NCI-H446 treated with DMSO at 0.1 percent for 48 hours (cell line): ENCODE measurements around the gene FZD8.

Experiments used
- DNase-seq: peaks from one replicate; lab custom pipeline; 2025; lab: John Stamatoyannopoulos, UW

FZD8 gene

DNA sequence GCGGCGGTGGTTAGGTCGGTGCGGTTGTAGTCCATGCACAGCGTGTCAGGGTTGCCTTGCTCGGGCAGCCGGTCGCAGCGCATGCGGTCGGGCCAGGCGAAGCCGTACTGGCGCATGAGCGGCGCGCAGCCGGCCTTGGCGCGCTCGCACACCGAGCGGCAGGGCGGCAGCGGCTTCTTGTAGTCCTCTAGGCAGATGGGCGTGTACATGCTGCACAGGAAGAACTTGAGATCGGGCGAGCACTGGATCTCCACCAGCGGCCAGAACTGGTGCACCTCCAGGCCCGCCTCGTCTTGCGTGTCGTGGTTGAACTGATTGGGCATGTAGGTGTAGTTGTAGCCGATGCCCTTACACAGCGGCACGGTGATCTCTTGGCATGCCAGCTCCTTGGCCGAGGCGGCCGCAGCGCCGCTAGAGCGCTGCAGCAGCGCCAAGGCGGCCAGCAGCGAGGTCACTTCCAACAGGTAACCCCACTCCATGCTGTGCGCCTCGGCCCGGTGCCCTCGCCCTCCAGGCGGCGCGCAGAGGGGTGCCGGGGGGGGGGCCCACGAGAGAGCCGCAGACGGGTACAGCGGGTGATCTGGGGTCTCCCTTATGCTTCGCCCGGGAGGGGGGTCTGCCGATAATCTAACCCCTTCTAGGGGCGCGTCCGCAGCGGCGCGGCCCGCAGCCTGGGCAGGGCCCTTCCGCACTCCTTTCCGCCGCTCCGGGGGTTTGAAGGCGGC lies 983 bp downstream of the FZD8 start:
- DNase-seq: peak; percentile 56

DNA sequence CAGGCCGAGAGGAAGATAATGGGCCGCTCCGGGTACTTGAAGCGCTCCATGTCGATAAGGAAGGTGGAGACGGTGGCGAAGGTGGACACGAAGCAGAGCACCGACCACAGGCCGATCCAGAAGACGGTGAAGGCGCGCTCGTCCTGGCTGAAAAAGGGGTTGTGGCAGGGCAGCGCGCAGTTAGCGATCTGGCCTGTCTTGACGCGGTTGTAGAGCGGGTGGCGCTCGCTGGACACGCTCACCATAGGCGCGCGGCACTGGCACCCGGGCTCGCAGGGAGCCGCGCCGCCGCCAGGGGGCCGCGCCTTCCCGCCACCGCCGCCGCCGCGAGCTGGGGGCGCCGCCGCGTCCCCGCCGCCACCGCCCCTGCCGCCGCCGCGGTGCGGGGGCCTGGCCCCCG lies 1.6 kb downstream of the FZD8 start:
- DNase-seq: peak; percentile 20

DNA sequence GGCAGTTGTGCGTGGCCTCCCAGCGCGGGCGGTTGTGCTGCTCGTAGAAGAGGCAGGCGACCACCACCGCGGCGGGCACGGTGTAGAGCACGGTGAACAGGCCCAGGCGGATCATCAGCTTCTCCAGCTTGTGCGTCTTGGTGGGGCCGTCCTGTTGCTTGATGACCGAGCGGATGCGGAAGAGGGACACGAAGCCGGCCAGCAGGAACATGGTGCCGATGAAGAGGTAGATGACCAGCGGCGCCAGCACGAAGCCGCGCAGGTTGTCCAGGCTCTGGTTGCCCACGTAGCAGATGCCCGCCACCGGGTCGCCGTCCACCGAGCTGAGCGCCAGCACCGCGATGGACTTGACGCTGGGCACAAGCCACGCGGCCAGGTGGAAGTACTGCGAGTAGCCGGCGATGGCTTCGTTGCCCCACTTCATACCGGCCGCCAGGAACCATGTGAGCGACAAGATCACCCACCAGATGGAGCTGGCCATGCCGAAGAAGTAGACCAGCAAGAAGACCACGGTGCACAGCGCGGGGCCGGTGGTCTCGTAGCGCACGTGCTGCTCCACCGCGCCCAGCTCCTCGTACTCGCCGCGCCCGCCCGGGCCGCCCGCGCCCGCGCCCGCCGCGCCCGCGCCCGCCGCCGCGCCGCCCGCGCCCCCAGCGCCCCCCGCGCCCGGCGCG lies 2.2 kb downstream of the FZD8 start:
- no peak for DNase-seq

DNA sequence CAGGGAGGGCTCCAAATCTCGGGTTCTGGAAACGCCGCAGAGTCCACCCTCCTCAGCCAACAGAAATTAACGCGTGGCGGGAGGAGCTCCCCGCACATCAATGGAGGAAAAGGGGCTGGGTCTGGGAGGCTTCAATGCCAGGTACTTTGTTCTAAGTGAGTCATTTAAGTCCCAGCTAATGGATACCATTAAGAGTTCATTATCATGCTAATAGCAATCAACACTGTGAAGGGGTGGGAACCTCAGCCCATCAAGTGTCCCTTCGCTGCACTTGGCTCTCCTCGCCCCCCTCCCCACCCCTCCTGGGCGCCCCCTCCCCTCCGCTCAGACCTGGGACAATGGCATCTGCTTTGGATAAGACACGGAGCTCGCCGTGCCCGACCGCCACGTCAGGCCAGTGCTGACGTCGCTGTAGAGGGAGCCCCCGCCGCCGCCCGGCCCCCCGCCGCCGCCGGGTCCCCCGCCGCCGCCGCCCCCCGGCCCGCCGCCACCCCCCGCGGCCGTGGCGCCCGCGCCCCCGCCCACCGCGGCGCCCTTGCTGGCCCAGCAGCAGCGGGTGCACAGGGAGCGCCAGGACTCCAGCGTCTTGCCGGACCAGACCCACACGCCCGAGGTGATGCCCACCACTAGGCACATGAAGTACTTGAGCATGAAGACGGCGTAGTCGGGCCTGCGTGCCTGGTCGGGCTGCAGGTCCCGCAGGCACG lies 2.9 kb downstream of the FZD8 start:
- DNase-seq: no peak

DNA sequence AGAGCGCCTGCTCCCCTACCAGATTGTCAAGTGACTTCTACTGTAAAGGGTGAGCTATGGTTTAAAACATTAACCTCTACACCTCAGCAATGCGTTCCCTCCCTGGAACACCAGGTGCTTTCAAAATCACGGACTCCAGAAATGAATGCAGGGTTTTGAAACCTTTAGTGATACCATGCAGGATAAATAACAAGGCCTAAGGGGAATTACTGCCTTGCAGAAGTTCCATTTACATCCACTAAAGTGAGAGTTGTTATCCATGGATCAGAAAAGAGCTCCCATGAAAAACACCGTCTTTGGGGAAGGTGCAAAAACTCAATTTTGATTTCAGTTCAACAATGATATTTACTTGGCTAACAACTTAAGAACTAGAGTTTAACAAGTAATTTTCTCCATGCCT lies 4.0 kb downstream of the FZD8 start:
- no peak for DNase-seq

DNA sequence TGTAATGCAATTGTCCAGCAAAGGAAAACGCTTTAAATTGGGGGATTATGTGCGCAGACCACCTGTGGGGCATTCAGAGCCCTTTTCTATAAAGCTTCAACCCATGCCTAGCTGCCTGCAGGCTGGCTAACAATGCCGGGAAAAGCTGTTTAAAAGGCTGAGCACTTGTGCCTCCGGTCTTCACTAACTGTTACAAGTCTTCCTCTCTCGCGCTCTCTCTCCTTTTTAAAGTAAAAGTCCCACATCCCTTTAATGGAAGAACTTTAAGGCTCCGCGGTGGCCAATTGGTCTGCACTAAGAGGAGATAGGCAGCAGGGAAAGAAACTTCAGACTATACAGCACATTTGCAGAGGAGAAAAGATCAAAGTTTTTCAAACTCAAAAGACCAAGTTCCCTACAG lies 4.6 kb downstream of the FZD8 start:
- no peak for DNase-seq

DNA sequence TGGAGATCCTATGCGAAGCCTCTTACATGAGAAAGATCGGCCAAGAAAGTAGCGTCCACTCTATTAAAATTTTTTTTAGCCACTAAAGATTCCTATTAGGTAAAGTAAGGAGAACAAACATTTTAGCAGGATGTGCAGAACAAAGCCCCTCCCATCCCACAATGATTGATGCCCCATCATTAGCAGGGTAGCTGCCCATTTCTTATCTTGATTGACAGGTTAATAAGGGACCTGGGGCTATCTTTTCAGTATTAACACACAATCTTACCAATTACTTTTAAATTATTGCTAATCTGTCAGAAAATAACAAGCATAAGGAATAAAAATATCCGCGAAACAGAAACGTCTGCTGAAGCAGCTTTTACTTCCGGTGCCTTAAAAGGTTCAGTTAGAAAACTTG lies 5.1 kb downstream of the FZD8 start:
- no peak for DNase-seq

DNA sequence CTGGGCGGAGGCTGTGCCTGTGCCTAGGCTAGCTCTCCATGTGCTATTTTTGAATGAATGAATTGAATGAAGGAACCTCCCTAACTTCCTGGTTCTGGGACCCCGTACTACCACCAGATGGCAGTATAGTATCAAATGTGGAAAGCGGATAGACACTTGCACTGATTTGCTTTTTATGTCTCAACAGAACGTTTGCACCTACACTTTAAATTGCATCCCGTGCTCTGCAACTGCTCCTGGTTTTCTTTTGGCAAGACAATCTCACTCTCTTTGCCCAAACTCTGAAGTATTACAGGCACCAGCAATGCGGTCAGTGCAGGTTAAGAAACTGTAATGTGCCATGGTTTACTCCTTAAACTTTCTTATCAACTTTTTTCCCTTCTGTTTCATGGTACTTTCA lies 6.5 kb downstream of the FZD8 start:
- DNase-seq: peak; percentile 31

DNA sequence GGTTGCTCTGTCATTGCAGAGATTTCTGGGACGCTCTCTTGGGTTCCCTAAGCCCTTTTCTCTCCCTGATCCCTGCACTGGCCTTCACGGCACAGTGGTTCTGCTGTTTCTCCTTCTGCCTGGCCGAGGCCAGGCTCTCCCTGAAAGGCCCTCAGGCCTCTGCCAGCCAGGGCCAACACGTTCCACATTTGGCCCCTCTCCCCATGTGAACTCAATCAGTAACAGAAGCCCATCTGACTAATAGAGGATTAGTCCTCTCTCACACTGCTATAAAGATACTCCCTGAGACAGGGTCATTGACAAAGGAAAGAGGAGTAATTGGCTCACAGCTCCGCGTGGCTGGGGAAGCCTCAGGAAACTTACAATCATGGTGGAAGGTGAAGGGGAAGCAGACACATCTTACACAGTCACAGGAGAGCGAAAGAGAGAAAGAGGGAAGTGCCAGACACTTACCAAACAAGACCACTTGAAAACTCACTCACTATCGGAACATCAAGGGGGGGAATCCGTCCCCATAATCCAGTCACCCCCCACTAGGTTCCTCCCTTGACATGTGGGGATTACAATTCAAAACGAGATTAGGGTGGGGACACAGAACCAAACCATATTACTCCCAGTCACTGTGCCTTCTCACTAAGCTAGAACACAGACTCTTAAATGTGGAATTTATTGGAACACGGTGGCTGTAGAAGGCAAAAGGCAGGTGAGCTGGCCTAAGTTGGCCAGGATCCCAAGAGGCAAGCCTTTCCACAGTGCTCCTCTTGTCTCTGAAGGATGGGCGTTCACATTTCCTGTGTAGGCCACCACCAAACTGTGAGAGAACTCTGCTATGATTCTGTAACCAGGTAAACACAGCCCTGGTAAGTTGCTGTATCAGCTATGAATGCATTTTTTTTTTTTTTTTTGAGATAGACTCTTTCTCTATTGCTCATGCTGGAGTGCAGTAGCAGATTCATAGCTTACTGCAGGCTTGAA lies 8.8 kb downstream of the FZD8 start:
- DNase-seq: no peak

DNA sequence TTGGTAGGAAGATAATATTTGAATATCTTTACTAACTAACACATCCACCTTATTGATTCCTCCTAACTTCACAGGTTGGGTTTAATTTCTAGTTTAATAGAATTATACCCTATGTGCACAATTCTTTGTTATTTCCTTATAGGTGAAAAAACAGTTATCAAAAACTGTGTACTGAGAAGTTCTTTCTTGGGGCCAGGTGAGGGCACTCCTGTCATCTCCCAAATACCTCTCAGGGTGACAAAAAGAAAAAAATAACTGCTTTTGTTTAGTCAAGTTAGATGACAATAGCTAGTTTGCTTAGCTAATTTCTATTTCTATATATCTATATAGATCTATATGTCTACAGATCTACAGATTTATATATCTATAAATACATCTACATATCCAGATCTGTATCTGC lies 10.1 kb downstream of the FZD8 start:
- DNase-seq: no peak

DNA sequence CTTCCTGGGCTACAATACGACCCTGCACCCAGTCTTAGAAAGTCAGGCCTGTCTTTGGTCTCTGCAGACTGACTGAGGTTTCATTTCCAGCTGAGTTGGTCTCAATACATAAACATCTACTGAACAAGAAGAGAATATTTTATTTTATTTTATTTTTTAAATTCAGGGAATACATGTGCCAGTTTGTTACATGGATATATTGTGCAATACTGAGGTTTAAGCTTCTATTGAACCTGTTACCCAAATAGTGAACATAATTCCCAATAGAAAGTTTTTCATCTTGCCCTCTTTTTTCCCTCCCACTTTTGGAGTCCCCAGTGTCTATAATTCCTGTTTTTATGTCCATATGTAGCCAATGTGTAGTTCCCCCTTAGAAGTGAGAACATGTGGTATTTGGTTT lies 10.7 kb downstream of the FZD8 start:
- DNase-seq: no peak

DNA sequence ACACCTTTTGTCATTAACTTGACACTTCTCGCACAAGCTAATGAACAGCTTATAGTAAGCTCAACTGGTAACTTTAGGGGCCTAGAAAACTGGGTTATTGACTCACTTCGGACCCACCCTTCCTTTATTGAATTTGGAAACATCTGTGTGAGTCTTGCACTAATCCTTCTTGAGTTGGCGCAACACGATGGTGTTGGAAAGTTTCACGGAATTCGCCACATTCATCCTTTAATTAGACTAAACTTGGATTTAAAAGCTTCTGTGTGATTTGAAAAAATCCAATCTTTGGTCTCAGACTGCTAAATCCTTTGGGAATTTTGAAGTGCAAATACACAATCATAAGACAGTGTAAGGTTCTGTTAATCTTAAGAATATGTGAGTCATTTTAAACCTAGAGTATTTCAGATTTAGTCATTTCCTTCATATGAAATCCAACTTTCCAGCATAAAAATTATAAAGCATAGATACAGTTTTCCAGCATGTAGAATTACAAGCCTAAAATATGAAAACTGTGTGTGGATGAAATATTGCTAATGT lies 15.1 kb downstream of the FZD8 start:
- no peak for DNase-seq

DNA sequence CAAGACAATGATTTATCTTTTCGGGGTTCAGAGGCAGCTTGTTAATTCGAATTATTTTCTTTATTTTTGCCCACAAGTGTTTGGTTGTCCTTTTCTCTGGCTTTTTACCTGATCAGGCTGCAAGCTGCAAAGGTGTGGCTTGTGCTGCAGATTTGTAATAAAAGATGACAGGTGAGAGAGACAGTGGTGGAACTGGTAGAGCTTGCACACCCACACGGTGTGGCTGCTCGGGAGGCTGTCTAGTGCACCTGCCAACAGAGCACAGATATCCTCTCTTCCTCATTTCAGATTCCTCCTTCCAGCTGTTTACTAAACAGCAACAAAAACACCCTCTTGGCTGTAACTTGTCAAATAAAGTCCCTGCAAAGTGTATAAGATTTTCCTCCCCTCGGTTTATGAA lies 27.8 kb downstream of the FZD8 start:
- no peak for DNase-seq

DNA sequence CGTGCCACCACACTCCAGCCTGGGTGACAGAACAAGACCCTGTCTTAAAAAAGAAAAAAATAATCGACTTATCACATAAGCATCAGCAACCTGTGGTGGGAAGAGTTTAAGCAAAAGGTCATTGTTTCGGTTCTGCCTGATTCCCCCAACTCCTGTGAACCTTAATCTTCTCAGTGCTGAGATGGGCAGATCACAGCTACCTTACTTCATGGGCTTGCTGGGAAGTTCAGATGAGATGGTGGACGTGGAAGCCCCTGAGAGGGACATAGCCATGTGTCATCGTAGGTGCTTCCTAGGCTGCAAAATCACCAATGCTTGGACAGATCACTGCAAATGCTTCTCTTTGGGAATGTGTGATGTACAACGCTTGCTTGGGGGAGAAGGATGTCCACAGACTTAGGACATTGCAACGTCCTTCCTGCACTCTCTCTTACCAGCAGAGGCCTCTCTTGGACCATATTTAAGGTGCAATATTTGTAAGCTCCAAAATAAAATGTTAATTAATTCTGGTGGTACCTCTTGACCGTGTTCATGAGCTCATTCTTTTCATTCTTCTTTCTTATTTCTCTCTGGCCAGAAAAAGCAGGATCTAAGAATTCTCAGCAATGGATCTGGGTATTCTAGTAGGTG lies 28.4 kb downstream of the FZD8 start:
- DNase-seq: peak; percentile 5

DNA sequence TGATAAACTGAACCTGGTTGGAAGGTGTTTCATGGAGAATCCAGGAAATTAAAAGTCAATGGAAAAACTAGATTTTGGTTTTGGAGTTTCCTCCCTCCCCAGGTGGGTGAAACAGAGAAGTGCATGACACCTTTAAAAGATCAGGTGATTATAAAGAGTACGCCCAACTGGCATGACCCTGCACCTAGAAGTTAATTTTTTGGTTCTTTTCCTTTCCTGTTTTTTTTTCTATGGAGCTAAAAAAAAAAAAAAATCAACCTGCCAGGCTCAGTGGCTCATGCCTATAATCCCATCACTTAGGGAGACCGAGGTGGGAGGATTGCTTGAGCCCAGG lies 29.0 kb downstream of the FZD8 start:
- no peak for DNase-seq

DNA sequence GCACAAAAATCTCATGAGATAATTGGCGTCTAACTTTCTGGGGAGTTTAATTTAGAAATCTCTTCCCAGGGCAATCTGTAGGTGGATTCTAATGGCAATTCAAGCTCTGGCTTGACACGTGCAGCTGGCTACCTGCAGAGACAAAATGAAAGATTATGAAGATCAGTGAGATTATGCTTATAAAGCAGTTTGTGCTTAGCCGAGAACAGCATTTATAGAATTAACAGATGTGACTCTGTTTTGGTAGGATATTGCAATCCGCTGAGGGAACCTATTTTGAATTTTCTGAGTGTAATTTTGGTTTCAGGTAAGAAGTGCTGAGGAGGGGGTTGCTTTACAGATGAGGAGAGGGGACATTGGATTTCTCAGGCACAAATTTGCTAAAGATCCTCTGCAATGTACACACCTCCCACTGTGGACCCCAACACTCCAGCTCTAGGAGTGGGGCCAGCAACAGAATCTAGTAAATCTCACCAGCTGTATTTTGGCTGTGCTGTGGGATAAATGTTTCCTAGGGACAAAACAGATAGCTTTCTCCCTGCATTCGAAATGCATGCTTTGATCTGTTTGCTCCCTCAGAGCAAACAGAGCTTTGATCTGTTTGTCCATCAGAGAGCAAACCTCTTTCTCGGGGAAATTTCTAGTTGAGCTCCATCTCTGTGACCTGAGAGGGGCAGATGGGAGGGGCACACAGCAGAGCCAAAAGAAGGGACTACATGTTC lies 29.6 kb downstream of the FZD8 start:
- no peak for DNase-seq

DNA sequence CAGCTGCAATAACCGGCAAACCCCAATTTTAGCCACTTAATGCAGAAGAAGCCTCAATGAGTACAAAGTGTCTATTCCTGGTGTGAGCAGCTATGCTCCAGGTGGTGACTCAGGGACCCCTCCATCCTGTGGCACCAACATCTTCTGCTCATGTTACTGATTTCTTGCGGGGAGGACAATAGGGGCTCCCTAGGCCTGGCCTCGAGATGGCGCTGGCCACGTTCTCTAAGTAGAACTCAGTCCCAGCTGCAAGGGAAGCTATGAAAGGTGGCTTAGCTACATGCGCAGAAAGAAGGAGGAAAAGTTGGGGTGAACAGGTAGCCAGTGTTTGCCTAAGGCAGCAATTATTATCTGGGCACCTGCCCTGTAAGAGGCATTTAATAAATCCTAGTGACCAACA lies 30.3 kb downstream of the FZD8 start:
- no peak for DNase-seq

DNA sequence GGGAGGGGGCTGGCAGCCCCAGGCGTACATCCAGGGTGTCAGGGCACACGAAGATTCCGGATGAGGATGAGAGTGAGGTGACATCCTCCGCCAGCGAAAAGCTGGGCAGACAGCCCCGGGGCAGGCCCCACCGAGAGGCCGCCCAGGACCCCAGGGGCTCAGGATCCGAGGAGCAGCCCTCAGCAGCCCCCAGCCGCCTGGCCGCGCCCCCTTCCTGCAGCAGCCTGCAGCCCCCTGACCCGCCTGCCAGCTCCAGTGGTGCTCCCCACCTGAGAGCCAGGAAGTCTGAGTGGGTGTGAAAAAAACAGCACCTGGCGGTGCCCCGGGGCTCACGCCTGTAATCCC lies 33.8 kb downstream of the FZD8 start:
- no peak for DNase-seq

DNA sequence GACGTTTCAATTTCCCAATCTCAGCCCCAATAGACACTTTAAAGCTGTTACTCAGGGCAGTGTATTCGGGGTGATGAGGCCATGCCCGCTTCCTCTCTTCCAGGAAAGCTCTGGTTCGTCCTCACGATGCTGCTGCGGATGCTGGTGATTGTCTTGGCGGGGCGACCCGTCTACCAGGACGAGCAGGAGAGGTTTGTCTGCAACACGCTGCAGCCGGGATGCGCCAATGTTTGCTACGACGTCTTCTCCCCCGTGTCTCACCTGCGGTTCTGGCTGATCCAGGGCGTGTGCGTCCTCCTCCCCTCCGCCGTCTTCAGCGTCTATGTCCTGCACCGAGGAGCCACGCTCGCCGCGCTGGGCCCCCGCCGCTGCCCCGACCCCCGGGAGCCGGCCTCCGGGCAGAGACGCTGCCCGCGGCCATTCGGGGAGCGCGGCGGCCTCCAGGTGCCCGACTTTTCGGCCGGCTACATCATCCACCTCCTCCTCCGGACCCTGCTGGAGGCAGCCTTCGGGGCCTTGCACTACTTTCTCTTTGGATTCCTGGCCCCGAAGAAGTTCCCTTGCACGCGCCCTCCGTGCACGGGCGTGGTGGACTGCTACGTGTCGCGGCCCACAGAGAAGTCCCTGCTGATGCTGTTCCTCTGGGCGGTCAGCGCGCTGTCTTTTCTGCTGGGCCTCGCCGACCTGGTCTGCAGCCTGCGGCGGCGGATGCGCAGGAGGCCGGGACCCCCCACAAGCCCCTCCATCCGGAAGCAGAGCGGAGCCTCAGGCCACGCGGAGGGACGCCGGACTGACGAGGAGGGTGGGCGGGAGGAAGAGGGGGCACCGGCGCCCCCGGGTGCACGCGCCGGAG lies 34.4 kb downstream of the FZD8 start:
- no peak for DNase-seq

DNA sequence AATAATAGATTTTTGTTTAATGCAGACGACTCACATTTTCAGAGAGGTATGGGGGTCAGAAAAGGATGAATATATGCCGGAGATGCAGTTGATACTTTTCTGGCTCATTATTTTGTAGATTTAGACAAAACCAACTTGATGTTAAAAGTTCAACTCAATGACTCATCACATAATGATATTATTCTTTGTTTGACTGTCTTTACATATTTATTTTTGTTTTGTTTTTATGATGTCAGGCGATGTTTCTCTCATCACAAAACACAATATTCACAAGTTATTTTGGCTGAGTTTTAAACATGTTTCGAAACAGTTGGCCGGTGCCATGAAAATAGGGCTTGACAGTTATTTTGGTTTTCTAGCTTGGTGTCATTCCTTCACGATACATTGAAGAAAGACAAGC lies 35.7 kb downstream of the FZD8 start:
- no peak for DNase-seq
